Transverse colon (tissue), 3 donors: Measurements from ENCODE around the gene AAMP.

Experiments used
- CTCF ChIP-seq, 5 experiments: fragments of 200-600 bp in 3 of 5; fragments of 450-650 bp in 2 of 5; sonication (generic) in 3 of 5; IDR thresholded peaks; 1 replicate in 2 of 5; 2 replicates in 3 of 5; pipeline ENCODE4 v1.5.1; 2016 to 2017; ENCODE audit warnings: antibody characterized with exemption in 5 of 5, inconsistent platforms in 3 of 5, mild to moderate bottlenecking in 2 of 5, moderate library complexity in 1 of 5
- POLR2A ChIP-seq: fragments of 450-650 bp; IDR thresholded peaks from one replicate; pipeline ENCODE4 v1.6.1; 2016; ENCODE audit warnings: antibody characterized with exemption, mild to moderate bottlenecking, moderate library complexity

DNA sequence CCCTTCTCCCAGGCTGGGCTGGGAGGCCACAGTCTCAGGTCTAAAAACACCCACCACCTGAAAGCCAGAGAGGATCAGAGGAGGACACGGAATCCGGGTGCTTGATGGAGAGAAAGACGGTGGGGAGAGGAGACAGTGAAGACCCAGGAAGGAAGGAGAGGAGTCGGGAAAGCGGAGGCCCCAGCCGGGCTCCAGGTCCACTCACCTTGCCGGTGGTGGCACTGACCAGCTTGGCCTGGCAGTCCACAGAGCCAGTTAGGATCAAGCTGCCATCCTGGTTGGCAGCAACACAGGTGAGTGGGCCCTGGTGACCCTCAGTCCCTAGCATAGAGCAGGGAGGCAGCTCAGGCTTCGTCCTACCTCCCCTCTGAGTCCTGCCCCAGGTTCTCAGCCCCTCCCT is 4.3 kb downstream of the AAMP start:
- no peak for TF ChIP-seq POLR2A
- no peak for TF ChIP-seq CTCF (IDR thresholded peaks at IDR 0.05)
